Neural progenitor cell (in vitro differentiated cells): ENCODE measurements around the gene PEX16. TPM values are rescaled to one million over a fixed set of nuclear protein-coding genes. Genes with fewer than 3 reads are reported as not detected.

Experiments used
- DNase-seq: peaks from one replicate; pipeline ENCODE4 v3.0.0-alpha.2; 2016; ENCODE audit warnings: low spot score
- H2AFZ ChIP-seq: fragments of 200-600 bp; sonication (generic); replicated peaks from 2 replicates; pipeline ENCODE4 v1.6.1; 2016; ENCODE audit warnings: antibody characterized with exemption
- H3F3A ChIP-seq: fragments of 200-600 bp; sonication (generic); 2 replicates; pipeline ENCODE4 v1.6.1; 2016; ENCODE audit warnings: antibody characterized with exemption, low read depth
- H3K27ac ChIP-seq: fragments of 200-600 bp; sonication (generic); 2 replicates; pipeline ENCODE4 v1.5.1; 2016; ENCODE audit warnings: mild to moderate bottlenecking
- H3K27me3 ChIP-seq: fragments of 200-600 bp; sonication (generic); 2 replicates; pipeline ENCODE4 v1.6.1; 2016; ENCODE audit warnings: mild to moderate bottlenecking, moderate library complexity
- H3K36me3 ChIP-seq: fragments of 200-600 bp; sonication (generic); 2 replicates; pipeline ENCODE4 v1.5.1; 2016
- H3K4me1 ChIP-seq: fragments of 200-600 bp; sonication (generic); 2 replicates; pipeline ENCODE4 v1.6.1; 2016; ENCODE audit warnings: mixed run types
- H3K4me2 ChIP-seq: fragments of 200-600 bp; sonication (generic); 2 replicates; pipeline ENCODE4 v1.6.1; 2016
- H3K4me3 ChIP-seq: fragments of 200-600 bp; sonication (generic); 2 replicates; pipeline ENCODE4 v1.5.1; 2016
- H3K79me2 ChIP-seq: fragments of 200-600 bp; sonication (generic); 2 replicates; pipeline ENCODE4 v1.6.1; 2016; ENCODE audit warnings: low read depth
- H3K9ac ChIP-seq: fragments of 200-600 bp; sonication (generic); 2 replicates; pipeline ENCODE4 v1.6.1; 2016
- H3K9me3 ChIP-seq: fragments of 200-600 bp; sonication (generic); 2 replicates; pipeline ENCODE4 v1.5.1; 2016; ENCODE audit warnings: low read depth
- H4K20me1 ChIP-seq: fragments of 200-600 bp; sonication (generic); 2 replicates; pipeline ENCODE4 v1.6.1; 2016; ENCODE audit warnings: low read depth
- H3K27ac Mint-ChIP-seq: 3 replicates; pipeline ENCODE4 v1.8.0; 2021; ENCODE audit warnings: mixed read lengths
- H3K27me3 Mint-ChIP-seq: 2 replicates; pipeline ENCODE4 v1.8.0; 2022; ENCODE audit warnings: low read depth, mild to moderate bottlenecking, inconsistent platforms, moderate library complexity, mixed read lengths; ENCODE audit not compliant: insufficient read depth
- H3K36me3 Mint-ChIP-seq: 3 replicates; pipeline ENCODE4 v1.8.0; 2021; ENCODE audit warnings: mixed read lengths
- H3K4me1 Mint-ChIP-seq: 3 replicates; pipeline ENCODE4 v1.8.0; 2021; ENCODE audit warnings: mixed read lengths
- H3K4me3 Mint-ChIP-seq: 3 replicates; pipeline ENCODE4 v1.8.0; 2021; ENCODE audit warnings: mild to moderate bottlenecking, moderate library complexity, mixed read lengths
- H3K9me3 Mint-ChIP-seq: 3 replicates; pipeline ENCODE4 v1.8.0; 2020; ENCODE audit warnings: mixed read lengths
- EZH2 ChIP-seq: fragments of 200-600 bp; sonication (generic); IDR thresholded peaks from 2 replicates; pipeline ENCODE4 v1.6.1; 2017; ENCODE audit warnings: antibody characterized with exemption, mild to moderate bottlenecking, moderate library complexity
- EZH2phosphoT487 ChIP-seq: fragments of 200-600 bp; sonication (generic); IDR thresholded peaks from 2 replicates; pipeline ENCODE4 v1.6.1; 2017; ENCODE audit warnings: antibody characterized with exemption
- total RNA-seq: library from RNA; depleted of rRNA; stranded (reverse); fragments of >200 nt; gene quantifications from 2 replicates; pipeline ENCODE4 v1.2.3, GENCODE V29; 2015; ENCODE audit warnings: low replicate concordance
- TF ChIP-seq, protein P1 (sequence below): fragments of 200-600 bp; sonication (generic); IDR thresholded peaks from 2 replicates; pipeline ENCODE4 v1.5.1; 2017; ENCODE audit warnings: antibody characterized with exemption, mild to moderate bottlenecking

PEX16 gene
- total RNA-seq, 1 donor from 2014 or later, result 11.6 TPM

DNA sequence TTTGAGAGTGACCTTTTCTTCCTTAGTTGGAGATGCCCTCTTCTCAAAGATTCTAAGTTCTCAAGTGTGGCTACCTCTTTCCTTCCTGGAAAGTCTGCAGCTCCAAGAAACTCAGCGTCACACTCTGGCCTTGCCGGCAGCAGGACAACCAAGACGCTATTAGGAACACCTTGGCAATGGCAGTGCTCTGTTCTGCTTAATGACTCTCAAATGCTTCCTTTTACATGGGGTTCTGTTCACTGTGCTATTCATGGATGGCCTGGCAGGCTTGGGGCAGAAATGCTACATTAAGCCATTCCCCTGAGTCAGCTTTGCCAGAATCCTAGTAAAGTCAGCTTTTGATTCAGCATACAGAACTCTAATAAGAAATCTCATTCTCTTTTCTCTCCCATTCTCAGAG, 30.7 kb upstream of the PEX16 start:
- H3K9me3 ChIP-seq, result no peaks in the 10 kb centered on the region
- H3K4me2 ChIP-seq, result no peak overlapping the region
- Mint-ChIP-seq H3K27ac (no peak overlapping the region), H3K4me1 (peaks cover 2% of the 10 kb centered on the region), H3K36me3 (peaks cover 22% of the 10 kb centered on the region), H3K9me3 (no peaks in the 10 kb centered on the region), H3K27me3 (no peaks in the 10 kb centered on the region), H3K4me3 (no peak overlapping the region)
- H2AFZ ChIP-seq, result no peak overlapping the region
- H3K4me3 ChIP-seq, result no peak overlapping the region
- no peak for DNase-seq
- peaks cover 3% of the 10 kb centered on the region for H3K36me3 ChIP-seq
- H3K27me3 ChIP-seq, result no peaks in the 10 kb centered on the region
- no peaks in the 10 kb centered on the region for H4K20me1 ChIP-seq
- H3K4me1 ChIP-seq, result no peaks in the 10 kb centered on the region
- H3F3A ChIP-seq, result no peaks in the 10 kb centered on the region
- no peak overlapping the region for H3K9ac ChIP-seq
- TF ChIP-seq, protein P1, sequence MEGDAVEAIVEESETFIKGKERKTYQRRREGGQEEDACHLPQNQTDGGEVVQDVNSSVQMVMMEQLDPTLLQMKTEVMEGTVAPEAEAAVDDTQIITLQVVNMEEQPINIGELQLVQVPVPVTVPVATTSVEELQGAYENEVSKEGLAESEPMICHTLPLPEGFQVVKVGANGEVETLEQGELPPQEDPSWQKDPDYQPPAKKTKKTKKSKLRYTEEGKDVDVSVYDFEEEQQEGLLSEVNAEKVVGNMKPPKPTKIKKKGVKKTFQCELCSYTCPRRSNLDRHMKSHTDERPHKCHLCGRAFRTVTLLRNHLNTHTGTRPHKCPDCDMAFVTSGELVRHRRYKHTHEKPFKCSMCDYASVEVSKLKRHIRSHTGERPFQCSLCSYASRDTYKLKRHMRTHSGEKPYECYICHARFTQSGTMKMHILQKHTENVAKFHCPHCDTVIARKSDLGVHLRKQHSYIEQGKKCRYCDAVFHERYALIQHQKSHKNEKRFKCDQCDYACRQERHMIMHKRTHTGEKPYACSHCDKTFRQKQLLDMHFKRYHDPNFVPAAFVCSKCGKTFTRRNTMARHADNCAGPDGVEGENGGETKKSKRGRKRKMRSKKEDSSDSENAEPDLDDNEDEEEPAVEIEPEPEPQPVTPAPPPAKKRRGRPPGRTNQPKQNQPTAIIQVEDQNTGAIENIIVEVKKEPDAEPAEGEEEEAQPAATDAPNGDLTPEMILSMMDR, result no peak
- TF ChIP-seq EZH2 (no peak), EZH2phosphoT487 (no peak)
- H3K79me2 ChIP-seq, result no peaks in the 10 kb centered on the region
- H3K27ac ChIP-seq, result no peak overlapping the region

GRCh38 chr11:45947885-45948284, 30.2 kb upstream of the PEX16 start:
- peaks cover 3% of the 10 kb centered on the region for H3K36me3 ChIP-seq

GRCh38 chr11:45945397-45945999, 27.8 kb upstream of the PEX16 start:
- TF ChIP-seq EZH2 (no peak), EZH2phosphoT487 (no peak)
- TF ChIP-seq, protein P1, result no peak
- peaks cover 2% of the 10 kb centered on the region for H3K4me1 Mint-ChIP-seq
- no peaks in the 10 kb centered on the region for H3F3A ChIP-seq
- no peak overlapping the region for H3K4me3 Mint-ChIP-seq
- H3K27me3 Mint-ChIP-seq, result no peaks in the 10 kb centered on the region
- no peaks in the 10 kb centered on the region for H3K4me1 ChIP-seq
- no peaks in the 10 kb centered on the region for H3K9me3 Mint-ChIP-seq
- H3K27me3 ChIP-seq, result no peaks in the 10 kb centered on the region
- no peak overlapping the region for H3K4me2 ChIP-seq
- no peak overlapping the region for H3K27ac Mint-ChIP-seq
- no peak for DNase-seq
- no peak overlapping the region for H2AFZ ChIP-seq
- no peaks in the 10 kb centered on the region for H3K9me3 ChIP-seq
- H3K4me3 ChIP-seq, result no peak overlapping the region
- no peaks in the 10 kb centered on the region for H4K20me1 ChIP-seq
- H3K36me3 Mint-ChIP-seq, result peaks cover 25% of the 10 kb centered on the region
- H3K27ac ChIP-seq, result no peak overlapping the region
- no peaks in the 10 kb centered on the region for H3K79me2 ChIP-seq
- no peaks in the 10 kb centered on the region for H3K36me3 ChIP-seq
- no peak overlapping the region for H3K9ac ChIP-seq

More at GRCh38 chr11:45947885-45948284, 30.2 kb upstream of the PEX16 start:
- H3K27ac Mint-ChIP-seq, result no peak overlapping the region
- H3K4me3 Mint-ChIP-seq, result no peak overlapping the region
- no peaks in the 10 kb centered on the region for H3K27me3 Mint-ChIP-seq
- Histone ChIP-seq H3K4me1 (no peaks in the 10 kb centered on the region), H3F3A (no peaks in the 10 kb centered on the region), H3K27ac (no peak overlapping the region), H3K79me2 (no peaks in the 10 kb centered on the region), H3K9ac (no peak overlapping the region), H3K4me2 (no peak overlapping the region), H3K9me3 (no peaks in the 10 kb centered on the region), H4K20me1 (no peaks in the 10 kb centered on the region), H3K4me3 (no peak overlapping the region), H2AFZ (no peak overlapping the region), H3K27me3 (no peaks in the 10 kb centered on the region)
- no peak for DNase-seq
- TF ChIP-seq EZH2, result no peak
- TF ChIP-seq, protein P1, result no peak
- no peak for TF ChIP-seq EZH2phosphoT487
- no peaks in the 10 kb centered on the region for H3K9me3 Mint-ChIP-seq
- peaks cover 2% of the 10 kb centered on the region for H3K4me1 Mint-ChIP-seq
- peaks cover 22% of the 10 kb centered on the region for H3K36me3 Mint-ChIP-seq
